HEK293T (cell line): Measurements from ENCODE around the gene RBM6.

ENCODE experiments used
- BHLHE40 ChIP-seq: fragments of 450-650 bp; IDR thresholded peaks from 2 replicates; pipeline ENCODE4 v1.6.1; 2016; ENCODE audit warnings: mild to moderate bottlenecking, moderate library complexity, borderline replicate concordance
- FOXA1 ChIP-seq: fragments of 450-650 bp; IDR thresholded peaks from 2 replicates; pipeline ENCODE4 v1.6.1; 2016; ENCODE audit warnings: mild to moderate bottlenecking
- HDGF ChIP-seq: fragments of 450-650 bp; IDR thresholded peaks from 2 replicates; pipeline ENCODE4 v1.6.1; 2017; ENCODE audit warnings: antibody characterized with exemption, borderline replicate concordance
- LEF1 ChIP-seq: fragments of 450-650 bp; IDR thresholded peaks from 2 replicates; pipeline ENCODE4 v1.6.1; 2017; ENCODE audit warnings: mild to moderate bottlenecking, borderline replicate concordance
- SP1 ChIP-seq: fragments of 450-650 bp; IDR thresholded peaks from 2 replicates; pipeline ENCODE4 v1.6.1; 2017
- SUZ12 ChIP-seq: fragments of 450-650 bp; IDR thresholded peaks from 2 replicates; pipeline ENCODE4 v1.6.1; 2016; ENCODE audit warnings: mild to moderate bottlenecking
- TARDBP ChIP-seq: fragments of 450-650 bp; IDR thresholded peaks from 2 replicates; pipeline ENCODE4 v1.6.1; 2016
- ZNF384 ChIP-seq: fragments of 450-650 bp; IDR thresholded peaks from 2 replicates; pipeline ENCODE4 v1.6.1; 2016
- TF ChIP-seq, protein P1 (sequence below): fragments of 450-650 bp; IDR thresholded peaks from 2 replicates; pipeline ENCODE4 v1.6.1; 2016

DNA sequence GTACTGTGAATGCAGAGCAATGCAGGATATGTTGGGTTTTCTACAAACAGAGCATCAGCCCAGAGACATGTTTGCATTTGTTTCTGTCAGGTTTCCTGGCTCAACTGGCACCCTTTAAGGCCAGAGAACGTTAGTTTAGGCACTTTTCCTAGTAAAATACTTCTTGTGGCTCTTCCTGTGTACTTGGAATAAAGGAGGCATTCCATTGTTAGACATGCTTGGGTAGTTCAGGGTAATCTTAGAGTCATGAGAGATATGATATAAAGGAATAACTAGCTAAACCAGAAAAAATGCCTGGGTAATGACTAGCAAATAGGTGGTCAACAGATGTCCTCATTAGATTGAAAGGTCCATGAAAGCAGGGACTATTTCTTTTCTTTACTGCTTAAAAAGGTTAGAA lies 88.4 kb downstream of the RBM6 start:
- TF ChIP-seq TARDBP (no peak), SUZ12 (no peak), HDGF (no peak), LEF1 (no peak), ZNF384 (no peak), FOXA1 (no peak), SP1 (no peak), BHLHE40 (no peak)
- TF ChIP-seq, protein P1, sequence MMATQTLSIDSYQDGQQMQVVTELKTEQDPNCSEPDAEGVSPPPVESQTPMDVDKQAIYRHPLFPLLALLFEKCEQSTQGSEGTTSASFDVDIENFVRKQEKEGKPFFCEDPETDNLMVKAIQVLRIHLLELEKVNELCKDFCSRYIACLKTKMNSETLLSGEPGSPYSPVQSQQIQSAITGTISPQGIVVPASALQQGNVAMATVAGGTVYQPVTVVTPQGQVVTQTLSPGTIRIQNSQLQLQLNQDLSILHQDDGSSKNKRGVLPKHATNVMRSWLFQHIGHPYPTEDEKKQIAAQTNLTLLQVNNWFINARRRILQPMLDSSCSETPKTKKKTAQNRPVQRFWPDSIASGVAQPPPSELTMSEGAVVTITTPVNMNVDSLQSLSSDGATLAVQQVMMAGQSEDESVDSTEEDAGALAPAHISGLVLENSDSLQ: no peak
